IMR-90 (cell line): ENCODE data around the gene PLBD2. TPM values are rescaled to one million over a fixed set of nuclear protein-coding genes. Genes with fewer than 3 reads are reported as not detected.

Experiments used
- ATAC-seq: fragments of 200-7000 bp; cut with Tn5 transposase; 2 replicates; pipeline ENCODE4 v1.9.1; 2020; ENCODE audit warnings: low read depth, mild to moderate bottlenecking, moderate library complexity
- BruUV-seq: library from RNA; stranded (reverse); fragments of 400-500 nt; replicated peaks from 2 replicates; lab custom pipeline; 2021; lab: Mats Ljungman, UMichigan
- CTCF ChIA-PET: fragments of 300-600 bp; formaldehyde crosslinking; extraction: SDS; loops from one replicate; lab custom pipeline; 2021; ENCODE audit warnings: antibody characterized with exemption; lab: Yijun Ruan, JAX
- POLR2A ChIA-PET: fragments of 300-600 bp; sonication (Branson Sonifier 250); formaldehyde crosslinking; loops from one replicate; lab custom pipeline; 2022; ENCODE audit warnings: antibody characterized with exemption; ENCODE audit not compliant: unreplicated experiment; lab: Charles Lee
- DNase-seq: peaks from one replicate; pipeline ENCODE4 v3.0.0; 2013
- H2AFZ ChIP-seq: replicated peaks from 2 replicates; pipeline ENCODE3; 2013; ENCODE audit warnings: low read length, mild to moderate bottlenecking; ENCODE audit not compliant: poor library complexity
- H2AK5ac ChIP-seq: 2 replicates; pipeline ENCODE4 v1.6.1; 2013; ENCODE audit warnings: low read depth, low read length, inconsistent platforms
- H2AK9ac ChIP-seq: replicated peaks from 2 replicates; pipeline ENCODE3; 2013; ENCODE audit warnings: mild to moderate bottlenecking, low read depth, low read length, moderate library complexity; ENCODE audit not compliant: poor library complexity
- H2BK120ac ChIP-seq: 2 replicates; pipeline ENCODE4 v1.6.1; 2013; ENCODE audit warnings: low read depth, low read length, inconsistent platforms
- H2BK15ac ChIP-seq: 3 replicates; pipeline ENCODE4 v1.6.1; 2013; ENCODE audit warnings: low read depth, low read length, inconsistent platforms
- H2BK20ac ChIP-seq: 2 replicates; pipeline ENCODE4 v1.6.1; 2013; ENCODE audit warnings: low read depth, mild to moderate bottlenecking, inconsistent platforms, low read length, moderate library complexity
- H2BK5ac ChIP-seq: 2 replicates; pipeline ENCODE4 v1.6.1; 2013; ENCODE audit warnings: mild to moderate bottlenecking, low read depth, low read length, inconsistent platforms; ENCODE audit not compliant: poor library complexity, severe bottlenecking
- H3K14ac ChIP-seq: replicated peaks from 2 replicates; pipeline ENCODE4 v1.6.1; 2013; ENCODE audit warnings: low read depth, low read length, inconsistent platforms
- H3K18ac ChIP-seq: 2 replicates; pipeline ENCODE4 v1.6.1; 2013; ENCODE audit warnings: low read depth, low read length, control low read depth
- H3K23ac ChIP-seq: 2 replicates; pipeline ENCODE4 v1.6.1; 2013; ENCODE audit warnings: low read depth, low read length, inconsistent platforms
- H3K27ac ChIP-seq: 2 replicates; pipeline ENCODE4 v1.5.1; 2013; ENCODE audit warnings: mild to moderate bottlenecking, control low read depth, low read length; ENCODE audit not compliant: insufficient read depth
- H3K27me3 ChIP-seq: 2 replicates; pipeline ENCODE4 v1.6.1; 2013; ENCODE audit warnings: low read length; ENCODE audit not compliant: control insufficient read depth, insufficient read depth
- H3K36me3 ChIP-seq: 2 replicates; pipeline ENCODE4 v1.6.1; 2013; ENCODE audit warnings: low read length, mixed read lengths; ENCODE audit not compliant: control insufficient read depth, insufficient read depth
- H3K4ac ChIP-seq: 2 replicates; pipeline ENCODE4 v1.6.1; 2013; ENCODE audit warnings: low read depth, low read length, inconsistent platforms
- H3K4me1 ChIP-seq: 2 replicates; pipeline ENCODE4 v1.6.1; 2013; ENCODE audit warnings: low read length, mixed read lengths; ENCODE audit not compliant: control insufficient read depth, insufficient read depth
- H3K4me2 ChIP-seq: 2 replicates; pipeline ENCODE4 v1.6.1; 2013; ENCODE audit warnings: low read depth, mild to moderate bottlenecking, control low read depth, low read length, moderate library complexity
- H3K4me3 ChIP-seq: 2 replicates; pipeline ENCODE4 v1.5.1; 2013; ENCODE audit warnings: low read depth, mild to moderate bottlenecking, control low read depth, low read length, moderate library complexity; ENCODE audit not compliant: insufficient read depth
- H3K56ac ChIP-seq: 2 replicates; pipeline ENCODE4 v1.6.1; 2013; ENCODE audit warnings: low read length, inconsistent platforms; ENCODE audit not compliant: insufficient read depth; ENCODE audit errors: extremely low read depth
- H3K79me1 ChIP-seq, 2 experiments: 2 replicates each; pipeline ENCODE4 v1.6.1; 2013; ENCODE audit warnings: low read length in 2 of 2, inconsistent platforms in 1 of 2, low read depth in 1 of 2
- H3K9ac ChIP-seq: 2 replicates; pipeline ENCODE4 v1.6.1; 2013; ENCODE audit warnings: low read depth, low read length, control low read depth
- H3K9me1 ChIP-seq: 2 replicates; pipeline ENCODE4 v1.6.1; 2013; ENCODE audit warnings: low read length, inconsistent platforms; ENCODE audit not compliant: insufficient read depth
- H3K9me3 ChIP-seq: 2 replicates; pipeline ENCODE4 v1.6.1; 2013; ENCODE audit warnings: low read length; ENCODE audit not compliant: control insufficient read depth, insufficient read depth
- H4K20me1 ChIP-seq: 2 replicates; pipeline ENCODE4 v1.6.1; 2013; ENCODE audit warnings: low read length, inconsistent platforms; ENCODE audit not compliant: insufficient read depth
- H4K5ac ChIP-seq: 2 replicates; pipeline ENCODE4 v1.6.1; 2013; ENCODE audit warnings: mild to moderate bottlenecking, low read depth, low read length, control low read depth
- H4K8ac ChIP-seq, 2 experiments: 2 replicates each; pipeline ENCODE4 v1.6.1; 2013; ENCODE audit warnings: low read depth in 2 of 2, low read length in 2 of 2, control low read depth in 1 of 2, inconsistent platforms in 1 of 2
- H4K91ac ChIP-seq: 2 replicates; pipeline ENCODE4 v1.6.1; 2013; ENCODE audit warnings: low read depth, low read length, inconsistent platforms; ENCODE audit not compliant: insufficient read depth
- BHLHE40 ChIP-seq: fragments of 150-350 bp; IDR thresholded peaks from 2 replicates; pipeline ENCODE4 v1.6.1; 2016; ENCODE audit warnings: mild to moderate bottlenecking, low read depth, low read length
- CEBPB ChIP-seq: IDR thresholded peaks from 2 replicates; pipeline ENCODE4 v1.6.1; 2012; ENCODE audit warnings: low read depth, low read length, improper control_type of control experiment
- CHD1 ChIP-seq: IDR thresholded peaks from 2 replicates; pipeline ENCODE4 v1.6.1; 2012; ENCODE audit warnings: low read depth, low read length, improper control_type of control experiment
- FOS ChIP-seq: fragments of 150-350 bp; IDR thresholded peaks from 2 replicates; pipeline ENCODE4 v1.6.1; 2016; ENCODE audit warnings: low read depth, low read length
- MAFK ChIP-seq: IDR thresholded peaks from 2 replicates; pipeline ENCODE4 v1.6.1; 2012; ENCODE audit warnings: low read depth, low read length, improper control_type of control experiment
- MAZ ChIP-seq: IDR thresholded peaks from 2 replicates; pipeline ENCODE4 v1.6.1; 2012; ENCODE audit warnings: low read depth, mild to moderate bottlenecking, low read length, improper control_type of control experiment, moderate library complexity, borderline replicate concordance
- MXI1 ChIP-seq: IDR thresholded peaks from 2 replicates; pipeline ENCODE4 v1.6.1; 2012; ENCODE audit warnings: low read depth, mild to moderate bottlenecking, low read length, moderate library complexity, borderline replicate concordance
- NFE2L2 ChIP-seq: fragments of 150-350 bp; IDR thresholded peaks from 2 replicates; pipeline ENCODE4 v1.6.1; 2016; ENCODE audit warnings: low read depth, mild to moderate bottlenecking, low read length
- POLR2A ChIP-seq: IDR thresholded peaks from 2 replicates; pipeline ENCODE4 v1.6.1; 2012; ENCODE audit warnings: mild to moderate bottlenecking, low read depth, low read length
- RAD21 ChIP-seq: IDR thresholded peaks from 2 replicates; pipeline ENCODE4 v1.6.1; 2012; ENCODE audit warnings: low read length, improper control_type of control experiment
- RCOR1 ChIP-seq: IDR thresholded peaks from 2 replicates; pipeline ENCODE4 v1.6.1; 2012; ENCODE audit warnings: mild to moderate bottlenecking, low read length, improper control_type of control experiment; ENCODE audit not compliant: insufficient replicate concordance
- RFX5 ChIP-seq: IDR thresholded peaks from 2 replicates; pipeline ENCODE4 v1.8.0; 2012; ENCODE audit warnings: low read depth, mild to moderate bottlenecking, low read length, moderate library complexity
- SMC3 ChIP-seq: fragments of 150-350 bp; IDR thresholded peaks from 2 replicates; pipeline ENCODE4 v1.6.1; 2016; ENCODE audit warnings: low read depth, mild to moderate bottlenecking, antibody characterized with exemption, low read length, moderate library complexity
- WGBS, 2 experiments: methylation state at CpG; one replicate each; pipeline versions ENCODE4 v1.1.5 to v1.1.7; 2013; ENCODE audit warnings: missing lambda C conversion rate in 2 of 2; ENCODE audit not compliant: insufficient read length in 1 of 2; ENCODE audit errors: extremely low coverage in 2 of 2; 5-methylcytosine and 5-hydroxymethylcytosine counted together
- dilution Hi-C: fragments of 300-500 bp; cut with HindIII; formaldehyde crosslinking; loops from one replicate; pipeline ENCODE4 v1.14.3; 2018; ENCODE audit warnings: low sequenced_read_pairs; ENCODE audit not compliant: unreplicated experiment
- in situ Hi-C: fragments of 300-500 bp; cut with MboI; formaldehyde crosslinking; loops from 3 replicates; pipeline ENCODE4 v1.14.3; 2019; ENCODE audit warnings: low sequenced_read_pairs, inconsistent platforms, mixed read lengths
- intact Hi-C: fragments of 100-400 bp; cut with micrococcal nuclease; formaldehyde crosslinking; loops from 2 replicates; pipeline ENCODE4 v1.10.0; 2022
- polyA plus RNA-seq, 3 experiments: library from polyadenylated mRNA; depleted of rRNA; stranded (reverse); fragments of >200 nt; gene quantifications; 2 replicates each; pipeline ENCODE4 v1.2.3, GENCODE V29; 2012; ENCODE audit warnings: low replicate concordance in 1 of 3
- total RNA-seq: library from RNA; depleted of rRNA; stranded (reverse); fragments of >200 nt; gene quantifications from 2 replicates; pipeline ENCODE4 v1.2.3, GENCODE V29; 2012
- TF ChIP-seq, protein P1 (sequence below): fragments of 150-350 bp; IDR thresholded peaks from 2 replicates; pipeline ENCODE4 v1.6.1; 2017; ENCODE audit warnings: mild to moderate bottlenecking, antibody characterized with exemption, low read length, low read depth
- TF ChIP-seq, protein P2 (sequence below): conservative IDR thresholded peaks from 2 replicates; pipeline ENCODE4 v1.5.1; 2012; ENCODE audit warnings: mild to moderate bottlenecking, low read depth, low read length, improper control_type of control experiment
- TF ChIP-seq, protein P3 (sequence below): fragments of 150-350 bp; IDR thresholded peaks from 2 replicates; pipeline ENCODE4 v1.6.1; 2016; ENCODE audit warnings: low read depth, mild to moderate bottlenecking, low read length, moderate library complexity, borderline replicate concordance

Gene PLBD2
- total and polyA plus RNA-seq, 2 of the 4 experiments (the other 2 are of a cell fraction): 7.3 to 44.5 TPM

DNA sequence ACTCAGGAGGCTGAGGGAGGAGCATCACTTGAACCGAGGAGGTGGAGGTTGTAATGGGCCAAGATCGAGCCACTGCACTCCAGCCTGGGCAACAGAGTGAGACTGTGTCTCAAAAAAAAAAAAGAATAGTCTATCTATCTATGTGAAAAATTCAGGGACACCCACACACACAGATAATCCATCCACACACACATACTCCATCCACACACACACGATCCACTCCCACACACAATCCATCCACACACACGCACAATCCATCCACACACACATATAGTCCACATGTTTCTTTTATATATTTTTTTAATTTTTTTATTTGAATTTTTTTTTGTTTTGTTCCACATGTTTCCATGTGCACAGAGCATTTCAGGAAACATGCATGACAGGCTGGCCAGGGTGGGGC lies 42.0 kb downstream of the PLBD2 start:
- H3K9me3 ChIP-seq: no peaks in the 10 kb centered on the region; the same call in 1 of the 2 replicates
- no peaks in the 10 kb centered on the region for H3K36me3 ChIP-seq
- no peak overlapping the region for H3K4me2 ChIP-seq
- H2BK20ac ChIP-seq: no peak overlapping the region
- WGBS, 2 experiments: 100% methylated on average over 1 of the region's 4 CpGs; no CpG with 5 or more reads in 1 of the 2 experiments
- no peaks in the 10 kb centered on the region for H3K79me1 ChIP-seq
- H3K23ac ChIP-seq: no peak overlapping the region
- TF ChIP-seq, protein P1, sequence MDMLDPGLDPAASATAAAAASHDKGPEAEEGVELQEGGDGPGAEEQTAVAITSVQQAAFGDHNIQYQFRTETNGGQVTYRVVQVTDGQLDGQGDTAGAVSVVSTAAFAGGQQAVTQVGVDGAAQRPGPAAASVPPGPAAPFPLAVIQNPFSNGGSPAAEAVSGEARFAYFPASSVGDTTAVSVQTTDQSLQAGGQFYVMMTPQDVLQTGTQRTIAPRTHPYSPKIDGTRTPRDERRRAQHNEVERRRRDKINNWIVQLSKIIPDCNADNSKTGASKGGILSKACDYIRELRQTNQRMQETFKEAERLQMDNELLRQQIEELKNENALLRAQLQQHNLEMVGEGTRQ: no peak
- TF ChIP-seq RCOR1: no peak
- no peak for TF ChIP-seq RFX5
- no peak for TF ChIP-seq MAFK
- TF ChIP-seq, protein P2, sequence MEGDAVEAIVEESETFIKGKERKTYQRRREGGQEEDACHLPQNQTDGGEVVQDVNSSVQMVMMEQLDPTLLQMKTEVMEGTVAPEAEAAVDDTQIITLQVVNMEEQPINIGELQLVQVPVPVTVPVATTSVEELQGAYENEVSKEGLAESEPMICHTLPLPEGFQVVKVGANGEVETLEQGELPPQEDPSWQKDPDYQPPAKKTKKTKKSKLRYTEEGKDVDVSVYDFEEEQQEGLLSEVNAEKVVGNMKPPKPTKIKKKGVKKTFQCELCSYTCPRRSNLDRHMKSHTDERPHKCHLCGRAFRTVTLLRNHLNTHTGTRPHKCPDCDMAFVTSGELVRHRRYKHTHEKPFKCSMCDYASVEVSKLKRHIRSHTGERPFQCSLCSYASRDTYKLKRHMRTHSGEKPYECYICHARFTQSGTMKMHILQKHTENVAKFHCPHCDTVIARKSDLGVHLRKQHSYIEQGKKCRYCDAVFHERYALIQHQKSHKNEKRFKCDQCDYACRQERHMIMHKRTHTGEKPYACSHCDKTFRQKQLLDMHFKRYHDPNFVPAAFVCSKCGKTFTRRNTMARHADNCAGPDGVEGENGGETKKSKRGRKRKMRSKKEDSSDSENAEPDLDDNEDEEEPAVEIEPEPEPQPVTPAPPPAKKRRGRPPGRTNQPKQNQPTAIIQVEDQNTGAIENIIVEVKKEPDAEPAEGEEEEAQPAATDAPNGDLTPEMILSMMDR: no peak
- no peak for TF ChIP-seq BHLHE40
- no peak for TF ChIP-seq NFE2L2
- TF ChIP-seq, protein P3, sequence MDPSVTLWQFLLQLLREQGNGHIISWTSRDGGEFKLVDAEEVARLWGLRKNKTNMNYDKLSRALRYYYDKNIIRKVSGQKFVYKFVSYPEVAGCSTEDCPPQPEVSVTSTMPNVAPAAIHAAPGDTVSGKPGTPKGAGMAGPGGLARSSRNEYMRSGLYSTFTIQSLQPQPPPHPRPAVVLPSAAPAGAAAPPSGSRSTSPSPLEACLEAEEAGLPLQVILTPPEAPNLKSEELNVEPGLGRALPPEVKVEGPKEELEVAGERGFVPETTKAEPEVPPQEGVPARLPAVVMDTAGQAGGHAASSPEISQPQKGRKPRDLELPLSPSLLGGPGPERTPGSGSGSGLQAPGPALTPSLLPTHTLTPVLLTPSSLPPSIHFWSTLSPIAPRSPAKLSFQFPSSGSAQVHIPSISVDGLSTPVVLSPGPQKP: no peak
- TF ChIP-seq FOS: no peak
- TF ChIP-seq SMC3: no peak
- TF ChIP-seq CEBPB: no peak
- TF ChIP-seq RAD21: no peak
- no peak for TF ChIP-seq CHD1
- TF ChIP-seq MXI1: no peak
- no peak for TF ChIP-seq POLR2A
- TF ChIP-seq MAZ: no peak
- intact Hi-C loops (no loop called here), dilution Hi-C loops (no loop called here), in situ Hi-C loops (no loop called here)
- H4K91ac ChIP-seq: no peak overlapping the region
- no peaks in the 10 kb centered on the region for H4K20me1 ChIP-seq
- DNase-seq (no peak), ATAC-seq (no peak)
- peaks cover 6% of the 10 kb centered on the region; the same call in 1 of the 2 replicates for H3K27me3 ChIP-seq
- H4K8ac ChIP-seq: no peak overlapping the region
- no peak overlapping the region for H3K18ac ChIP-seq
- CTCF ChIA-PET: no interaction called here
- H3K14ac ChIP-seq: no peak overlapping the region
- H2BK120ac ChIP-seq: no peak overlapping the region
- H4K5ac ChIP-seq: no peak overlapping the region
- no TSS peak for BruUV-seq
- no peak overlapping the region for H3K9ac ChIP-seq
- H3K9me1 ChIP-seq: no peaks in the 10 kb centered on the region
- no peak overlapping the region for H3K4ac ChIP-seq
- H3K4me1 ChIP-seq: no peaks in the 10 kb centered on the region
- H3K56ac ChIP-seq: no peak overlapping the region
- no peak overlapping the region for H2AK5ac ChIP-seq
- no peak overlapping the region for H2AK9ac ChIP-seq
- no peak overlapping the region for H2BK15ac ChIP-seq
- no peak overlapping the region for H2AFZ ChIP-seq
- no peak overlapping the region for H2BK5ac ChIP-seq
- H3K4me3 ChIP-seq: no peak overlapping the region
- POLR2A ChIA-PET: no interaction called here
- H3K27ac ChIP-seq: no peak overlapping the region
